Suprapubic skin (tissue), 4 donors: ENCODE data around the gene C1QTNF9. TPM values are rescaled to one million over a fixed set of nuclear protein-coding genes. Genes with fewer than 3 reads are reported as not detected.
"Not testable (repeated sequence)": the region's sequence is repeated elsewhere in the genome, so short reads cannot be mapped to it uniquely, and the experiment has no call there.

Experiments
- DNase-seq, 2 donors: peaks; one replicate each; pipeline ENCODE4 v3.0.0-alpha.2; 2019; ENCODE audit warnings: low spot score in 2 of 2
- H3K27ac ChIP-seq: fragments of 200-600 bp; sonication (generic); one replicate; pipeline ENCODE4 v1.5.1; 2019
- H3K27me3 ChIP-seq: fragments of 200-600 bp; sonication (generic); one replicate; pipeline ENCODE4 v1.5.1; 2019
- H3K36me3 ChIP-seq: fragments of 200-600 bp; sonication (generic); one replicate; pipeline ENCODE4 v1.5.1; 2019
- H3K4me1 ChIP-seq: fragments of 200-600 bp; sonication (generic); one replicate; pipeline ENCODE4 v1.5.1; 2019
- H3K4me3 ChIP-seq: fragments of 200-600 bp; sonication (generic); one replicate; pipeline ENCODE4 v1.5.1; 2019; ENCODE audit warnings: mild to moderate bottlenecking
- H3K9me3 ChIP-seq: fragments of 200-600 bp; sonication (generic); one replicate; pipeline ENCODE4 v1.5.1; 2019
- EP300 ChIP-seq: sonication (generic); formaldehyde crosslinking; IDR thresholded peaks from one replicate; pipeline ENCODE4 v1.6.1; 2017; ENCODE audit warnings: antibody characterized with exemption
- POLR2A ChIP-seq, 2 donors: fragments of 450-650 bp; IDR thresholded peaks; one replicate each; pipeline ENCODE4 v1.6.1; 2017; ENCODE audit warnings: antibody characterized with exemption in 2 of 2, mild to moderate bottlenecking in 2 of 2, moderate library complexity in 2 of 2
- POLR2AphosphoS5 ChIP-seq, 3 donors: sonication (generic); formaldehyde crosslinking; IDR thresholded peaks; one replicate each; pipeline ENCODE4 v1.6.1; 2017; ENCODE audit warnings: antibody characterized with exemption in 3 of 3
- WGBS: methylation state at CpG from one replicate; pipeline ENCODE4 v1.1.5; 2018; 5-methylcytosine and 5-hydroxymethylcytosine counted together
- total RNA-seq, 4 donors: library from RNA; depleted of rRNA; stranded (reverse); fragments of >200 nt; gene quantifications; one replicate each; pipeline ENCODE4 v1.1.0, GENCODE V29; 2016
- TF ChIP-seq, protein P1 (sequence below), 2 donors: fragments of 200-600 bp in 1 of 2; fragments of 450-650 bp in 1 of 2; sonication (generic) in 1 of 2; IDR thresholded peaks; one replicate each; pipeline ENCODE4 v1.5.1; 2016 to 2019; ENCODE audit warnings: antibody characterized with exemption in 2 of 2, mild to moderate bottlenecking in 1 of 2, moderate library complexity in 1 of 2

Gene C1QTNF9
- total RNA-seq, 4 donors from 2014 or later = 0.42 to 0.49 TPM; not detected in 2

DNA sequence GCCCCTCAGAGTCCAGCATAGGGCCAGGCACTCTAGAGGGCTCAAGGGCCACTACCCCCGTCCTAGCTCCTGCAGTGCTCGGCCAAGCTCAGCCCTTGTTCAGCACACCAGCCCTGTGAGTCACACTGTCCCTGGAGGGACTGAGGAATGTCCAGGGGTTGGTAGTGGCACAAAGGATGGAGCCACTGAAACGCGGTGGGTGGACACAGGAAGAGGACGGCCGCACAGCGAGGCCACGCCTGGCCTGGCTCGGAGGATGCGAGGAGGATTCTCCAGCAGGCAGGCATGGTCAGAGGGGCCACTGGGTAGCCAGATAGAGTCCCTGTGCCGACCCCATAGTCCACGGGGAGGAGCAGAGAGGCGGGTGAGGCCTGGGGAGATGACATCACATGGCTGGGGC is 45.7 kb downstream of the C1QTNF9 start:
- no peaks in the 10 kb centered on the region for H3K27me3 ChIP-seq
- 89% methylated on average over 13 of the region's 13 CpGs for WGBS
- H3K27ac ChIP-seq = no peak overlapping the region
- DNase-seq = no peak
- H3K4me1 ChIP-seq = no peaks in the 10 kb centered on the region
- no peaks in the 10 kb centered on the region for H3K36me3 ChIP-seq
- TF ChIP-seq EP300 (no peak), POLR2AphosphoS5 (IDR thresholded peaks at IDR 0.05) (no peak), POLR2A (IDR thresholded peaks at IDR 0.05) (no peak)
- TF ChIP-seq, protein P1, sequence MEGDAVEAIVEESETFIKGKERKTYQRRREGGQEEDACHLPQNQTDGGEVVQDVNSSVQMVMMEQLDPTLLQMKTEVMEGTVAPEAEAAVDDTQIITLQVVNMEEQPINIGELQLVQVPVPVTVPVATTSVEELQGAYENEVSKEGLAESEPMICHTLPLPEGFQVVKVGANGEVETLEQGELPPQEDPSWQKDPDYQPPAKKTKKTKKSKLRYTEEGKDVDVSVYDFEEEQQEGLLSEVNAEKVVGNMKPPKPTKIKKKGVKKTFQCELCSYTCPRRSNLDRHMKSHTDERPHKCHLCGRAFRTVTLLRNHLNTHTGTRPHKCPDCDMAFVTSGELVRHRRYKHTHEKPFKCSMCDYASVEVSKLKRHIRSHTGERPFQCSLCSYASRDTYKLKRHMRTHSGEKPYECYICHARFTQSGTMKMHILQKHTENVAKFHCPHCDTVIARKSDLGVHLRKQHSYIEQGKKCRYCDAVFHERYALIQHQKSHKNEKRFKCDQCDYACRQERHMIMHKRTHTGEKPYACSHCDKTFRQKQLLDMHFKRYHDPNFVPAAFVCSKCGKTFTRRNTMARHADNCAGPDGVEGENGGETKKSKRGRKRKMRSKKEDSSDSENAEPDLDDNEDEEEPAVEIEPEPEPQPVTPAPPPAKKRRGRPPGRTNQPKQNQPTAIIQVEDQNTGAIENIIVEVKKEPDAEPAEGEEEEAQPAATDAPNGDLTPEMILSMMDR (IDR thresholded peaks at IDR 0.05) = no peak
- no peak overlapping the region for H3K4me3 ChIP-seq
- H3K9me3 ChIP-seq = no peaks in the 10 kb centered on the region

DNA sequence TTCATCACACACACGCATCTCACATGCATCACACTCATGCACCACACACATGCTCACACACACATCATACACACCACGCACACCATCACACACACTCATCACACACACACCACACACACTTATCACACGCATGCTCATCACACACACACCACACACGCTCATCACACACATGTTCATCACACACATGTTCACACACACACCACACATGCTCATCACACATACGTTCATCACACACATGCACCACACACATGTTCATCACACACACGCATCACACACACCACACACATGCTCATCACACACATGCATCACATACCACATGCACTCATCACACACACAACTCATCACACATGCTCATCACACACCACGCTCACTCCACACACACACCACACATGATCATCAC is 46.9 kb downstream of the C1QTNF9 start:
- WGBS = 95% methylated on average over 7 of the region's 7 CpGs

DNA sequence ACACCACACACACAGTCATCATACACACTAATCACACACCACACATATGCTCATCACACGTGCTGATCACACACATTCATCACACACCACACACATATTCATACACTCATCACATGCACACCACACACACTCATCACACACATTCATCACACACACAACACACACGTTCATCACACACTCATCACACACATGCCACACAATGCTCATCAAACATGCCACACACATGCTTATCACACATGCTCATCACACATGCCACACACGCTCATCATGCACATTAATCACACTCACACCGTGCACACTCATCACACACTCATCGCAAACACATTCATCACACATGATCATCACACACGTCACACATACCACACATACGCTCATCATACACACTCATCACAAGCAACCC is 47.5 kb downstream of the C1QTNF9 start:
- 91% methylated on average over 7 of the region's 7 CpGs for WGBS
- H3K27me3 ChIP-seq = no peaks in the 10 kb centered on the region

More for the DNA sequence above, 46.9 kb downstream of the C1QTNF9 start:
- H3K27me3 ChIP-seq = no peaks in the 10 kb centered on the region
- H3K36me3 ChIP-seq = no peaks in the 10 kb centered on the region
- no peaks in the 10 kb centered on the region for H3K9me3 ChIP-seq
- TF ChIP-seq EP300 (no peak), POLR2A (IDR thresholded peaks at IDR 0.05) (no peak), POLR2AphosphoS5 (IDR thresholded peaks at IDR 0.05) (no peak)
- TF ChIP-seq, protein P1 (IDR thresholded peaks at IDR 0.05) = no peak
- no peak overlapping the region for H3K27ac ChIP-seq
- no peaks in the 10 kb centered on the region for H3K4me1 ChIP-seq
- no peak for DNase-seq
- H3K4me3 ChIP-seq = no peak overlapping the region

DNA sequence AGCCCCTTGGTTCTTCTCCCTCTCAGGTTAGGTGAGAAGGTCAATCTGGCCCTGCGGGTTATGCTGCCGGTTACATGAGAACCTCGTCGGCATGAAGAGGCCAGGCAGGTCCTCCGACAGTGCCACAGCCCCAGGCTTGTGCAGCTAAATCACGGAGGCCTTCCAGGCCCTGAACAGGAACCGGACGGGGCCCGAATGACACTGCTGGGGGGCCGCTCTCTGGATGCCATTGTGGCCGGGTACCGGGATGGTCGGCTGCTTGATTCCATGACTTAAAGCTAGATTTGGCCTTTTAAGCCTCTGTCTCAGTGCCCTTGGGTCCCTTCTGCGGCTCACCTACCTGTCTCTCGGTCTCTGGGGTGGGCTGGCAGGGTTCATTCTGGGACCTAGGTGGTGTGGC is 48.4 kb downstream of the C1QTNF9 start:
- H3K36me3 ChIP-seq = no peaks in the 10 kb centered on the region
- DNase-seq = no peak
- H3K27me3 ChIP-seq = no peaks in the 10 kb centered on the region
- H3K4me3 ChIP-seq = no peak overlapping the region
- WGBS = 96% methylated on average over 10 of the region's 15 CpGs
- H3K9me3 ChIP-seq = no peaks in the 10 kb centered on the region
- H3K4me1 ChIP-seq = no peaks in the 10 kb centered on the region
- no peak for TF ChIP-seq POLR2A (IDR thresholded peaks at IDR 0.05)
- no peak for TF ChIP-seq POLR2AphosphoS5 (IDR thresholded peaks at IDR 0.05)
- TF ChIP-seq, protein P1 (IDR thresholded peaks at IDR 0.05) = no peak
- no peak for TF ChIP-seq EP300
- H3K27ac ChIP-seq = no peak overlapping the region

More for the DNA sequence above, 47.5 kb downstream of the C1QTNF9 start:
- Histone ChIP-seq H3K9me3 (no peaks in the 10 kb centered on the region), H3K4me3 (no peak overlapping the region), H3K27ac (no peak overlapping the region), H3K36me3 (no peaks in the 10 kb centered on the region), H3K4me1 (no peaks in the 10 kb centered on the region)
- no peak for DNase-seq
- no peak for TF ChIP-seq POLR2A (IDR thresholded peaks at IDR 0.05)
- TF ChIP-seq, protein P1 (IDR thresholded peaks at IDR 0.05) = no peak
- TF ChIP-seq POLR2AphosphoS5 (IDR thresholded peaks at IDR 0.05) = no peak
- no peak for TF ChIP-seq EP300

DNA sequence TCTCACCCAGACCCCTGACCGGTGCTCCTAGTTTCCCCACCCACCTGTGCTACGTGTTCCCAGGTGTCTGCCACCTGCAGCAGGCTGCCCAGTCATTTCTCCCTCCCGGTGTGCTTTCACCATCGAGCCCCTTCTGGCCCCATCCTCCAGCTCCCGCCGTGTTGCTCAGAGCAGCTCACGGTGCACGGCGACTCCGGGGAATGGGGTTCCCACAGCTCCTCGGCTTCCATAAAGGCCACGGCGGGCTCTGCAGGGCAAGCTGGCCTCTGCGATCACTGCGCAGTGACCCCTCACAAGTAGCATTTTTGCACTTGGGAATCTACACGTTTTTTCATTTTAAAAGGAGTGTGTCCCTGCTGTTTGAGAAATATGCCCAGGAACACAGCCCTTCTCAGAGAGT is 49.5 kb downstream of the C1QTNF9 start:
- H3K27ac ChIP-seq, H3K4me1 ChIP-seq, H3K4me3 ChIP-seq, H3K27me3 ChIP-seq, H3K36me3 ChIP-seq, H3K9me3 ChIP-seq, DNase-seq: not testable (repeated sequence)
- whole genome bisulfite sequencing = 88% methylated on average over 16 of the region's 16 CpGs

DNA sequence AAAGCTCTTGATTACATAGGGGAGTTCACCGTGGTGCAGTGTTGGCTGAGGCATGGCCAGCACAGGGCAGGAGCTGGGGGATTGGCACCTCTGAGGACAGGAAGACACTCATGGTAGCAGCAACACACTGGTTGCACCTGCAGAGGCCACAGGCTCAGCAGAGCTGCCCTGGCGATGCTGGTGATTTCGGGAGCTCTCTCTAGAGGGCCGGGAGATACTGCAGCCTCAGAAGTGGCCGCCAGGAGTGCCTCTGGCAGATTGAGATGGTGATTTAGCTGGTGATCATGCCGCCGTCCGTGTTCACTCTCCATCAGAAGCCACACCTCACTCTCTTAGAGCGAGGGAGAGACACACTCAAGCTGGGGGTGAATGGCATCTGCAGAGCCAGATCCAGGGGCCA is 49.9 kb downstream of the C1QTNF9 start:
- not testable (repeated sequence) for H3K27ac ChIP-seq, H3K4me3 ChIP-seq, DNase-seq, H3K4me1 ChIP-seq, H3K36me3 ChIP-seq, H3K9me3 ChIP-seq, H3K27me3 ChIP-seq
- 79% methylated on average over 9 of the region's 9 CpGs for WGBS
